Body of pancreas (tissue), 4 donors: Measurements from ENCODE around the gene AGAP3.

Experiments
- POLR2A ChIP-seq, 3 donors: fragments of 450-650 bp; IDR thresholded peaks; one replicate each; pipeline ENCODE4 v1.6.1; 2016; ENCODE audit warnings: antibody characterized with exemption in 3 of 3, mild to moderate bottlenecking in 2 of 3
- TF ChIP-seq, protein P1 (sequence below), 7 experiments: fragments of 450-650 bp in 4 of 7; fragments of 200-600 bp in 3 of 7; sonication (generic) in 3 of 7; IDR thresholded peaks; one replicate each; pipeline ENCODE4 v1.5.1; 2016 to 2019; ENCODE audit warnings: antibody characterized with exemption in 7 of 7

DNA sequence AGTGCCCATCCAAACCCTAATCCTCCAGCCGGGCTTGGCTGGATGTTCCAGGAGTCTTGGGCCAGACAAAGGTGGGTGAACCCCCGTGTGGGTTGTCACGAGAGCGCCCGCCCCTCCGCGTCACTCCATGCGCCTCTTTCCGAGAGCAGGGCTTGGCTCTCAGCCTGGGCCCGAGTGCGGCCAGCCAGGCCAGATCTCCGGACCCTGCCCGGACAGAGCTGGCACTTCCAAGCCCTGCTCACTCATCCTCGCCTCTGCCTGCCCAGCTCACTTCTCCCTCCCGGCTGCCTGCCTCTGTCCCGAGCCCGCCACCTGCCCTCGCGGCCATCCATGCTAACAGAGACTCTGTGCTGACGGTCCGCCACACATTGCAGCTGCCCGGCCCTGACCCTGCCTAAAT lies 34.6 kb downstream of the AGAP3 start:
- TF ChIP-seq, protein P1, sequence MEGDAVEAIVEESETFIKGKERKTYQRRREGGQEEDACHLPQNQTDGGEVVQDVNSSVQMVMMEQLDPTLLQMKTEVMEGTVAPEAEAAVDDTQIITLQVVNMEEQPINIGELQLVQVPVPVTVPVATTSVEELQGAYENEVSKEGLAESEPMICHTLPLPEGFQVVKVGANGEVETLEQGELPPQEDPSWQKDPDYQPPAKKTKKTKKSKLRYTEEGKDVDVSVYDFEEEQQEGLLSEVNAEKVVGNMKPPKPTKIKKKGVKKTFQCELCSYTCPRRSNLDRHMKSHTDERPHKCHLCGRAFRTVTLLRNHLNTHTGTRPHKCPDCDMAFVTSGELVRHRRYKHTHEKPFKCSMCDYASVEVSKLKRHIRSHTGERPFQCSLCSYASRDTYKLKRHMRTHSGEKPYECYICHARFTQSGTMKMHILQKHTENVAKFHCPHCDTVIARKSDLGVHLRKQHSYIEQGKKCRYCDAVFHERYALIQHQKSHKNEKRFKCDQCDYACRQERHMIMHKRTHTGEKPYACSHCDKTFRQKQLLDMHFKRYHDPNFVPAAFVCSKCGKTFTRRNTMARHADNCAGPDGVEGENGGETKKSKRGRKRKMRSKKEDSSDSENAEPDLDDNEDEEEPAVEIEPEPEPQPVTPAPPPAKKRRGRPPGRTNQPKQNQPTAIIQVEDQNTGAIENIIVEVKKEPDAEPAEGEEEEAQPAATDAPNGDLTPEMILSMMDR (IDR thresholded peaks at IDR 0.05) = no peak
- TF ChIP-seq POLR2A (IDR thresholded peaks at IDR 0.05) = no peak
